ENCODE data around the gene PHACTR2.
A peak's percentile ranks its signal among the peaks of the same experiment; 100 is the strongest.

The PHACTR2 gene

DNA sequence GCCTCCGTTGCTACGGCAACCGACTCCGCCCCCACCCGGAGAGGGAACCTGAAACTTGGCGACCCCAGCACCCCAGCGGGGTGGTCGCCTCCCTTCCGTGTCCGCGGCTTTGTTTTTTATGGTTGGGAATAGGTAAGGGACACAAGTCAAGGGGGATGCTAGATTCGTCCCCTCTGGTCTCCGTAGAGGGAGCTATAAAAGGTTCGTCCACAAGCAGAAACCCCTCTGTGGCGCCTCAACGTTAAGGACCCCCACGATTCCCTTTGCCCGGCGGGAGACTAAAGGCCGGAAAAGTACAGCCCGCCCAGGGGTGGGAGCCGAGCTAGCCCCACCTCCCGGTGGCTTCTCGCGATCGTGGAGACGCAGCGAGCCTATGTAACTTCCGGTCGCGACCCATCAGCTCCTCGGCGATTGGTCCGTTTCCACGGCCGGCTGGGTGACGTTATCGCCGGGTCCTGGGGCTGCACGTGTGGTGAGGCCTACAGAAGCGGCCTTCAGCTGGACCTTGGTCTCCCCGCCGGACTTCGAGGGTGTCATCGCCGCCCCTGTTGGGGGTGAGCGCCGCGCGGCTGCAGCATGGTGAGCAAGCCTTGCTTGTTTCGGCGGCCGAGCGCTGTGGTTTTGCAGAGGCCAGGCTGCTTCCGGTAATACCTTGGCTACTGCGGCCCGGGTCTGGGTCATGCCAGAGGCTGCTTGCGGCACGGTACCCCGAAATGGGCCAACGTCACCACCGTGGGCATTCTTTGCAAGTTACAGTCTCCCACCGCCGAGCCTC, 165.3 kb downstream of the PHACTR2 start, which contains the start of gene LTV1:
LTV1 (plus strand) TSS at position 437 of the 775 bp plus-strand sequence; CDS start at position 577, 140 bp downstream.
- peak; percentile 5; the same call in 1 of the 2 replicates for TF ChIP-seq RAD21 (IDR thresholded peaks at IDR 0.05; ENCODE audit: low read depth)
- no peak for TF ChIP-seq CEBPB (IDR thresholded peaks at IDR 0.05)
- TF ChIP-seq TCF12 (IDR thresholded peaks at IDR 0.05; ENCODE audit: low read depth), result peak; percentile 38; the same call in 1 of the 2 replicates
- no peak for TF ChIP-seq EGR1 (IDR thresholded peaks at IDR 0.05)
- peak; percentile 63 for TF ChIP-seq TAF1 (IDR thresholded peaks at IDR 0.05; ENCODE audit: low read depth)
- no peak; the same call in 1 of the 2 replicates for TF ChIP-seq NFIC (IDR thresholded peaks at IDR 0.05)
- TF ChIP-seq YY1 (IDR thresholded peaks at IDR 0.05; ENCODE audit: low read depth), result no peak
- peak; percentile 87 for TF ChIP-seq CREB1 (IDR thresholded peaks at IDR 0.05; ENCODE audit: low read depth)
- TF ChIP-seq TEAD4 (IDR thresholded peaks at IDR 0.05), result no peak; the same call in 1 of the 2 replicates
- peak; percentile 23; the same call in 1 of the 2 replicates for TF ChIP-seq REST (IDR thresholded peaks at IDR 0.05; ENCODE audit: low read depth)
- TF ChIP-seq ZBTB7A (IDR thresholded peaks at IDR 0.05; ENCODE audit: low read depth), result peak; percentile 100
- TF ChIP-seq FOXM1 (IDR thresholded peaks at IDR 0.05; ENCODE audit: borderline replicate concordance, low read depth), result 0 out of 2 replicates have a peak, but pooled peaks have one; percentile 30
- TF ChIP-seq, protein P1, sequence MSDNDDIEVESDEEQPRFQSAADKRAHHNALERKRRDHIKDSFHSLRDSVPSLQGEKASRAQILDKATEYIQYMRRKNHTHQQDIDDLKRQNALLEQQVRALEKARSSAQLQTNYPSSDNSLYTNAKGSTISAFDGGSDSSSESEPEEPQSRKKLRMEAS (IDR thresholded peaks at IDR 0.05), result peak; percentile 99
- peak; percentile 29; the same call in 1 of the 2 replicates for TF ChIP-seq EP300 (IDR thresholded peaks at IDR 0.05; ENCODE audit: borderline replicate concordance)
- TF ChIP-seq USF1 (IDR thresholded peaks at IDR 0.05), result peak; percentile 50; the same call in 1 of the 2 replicates

- no peak for TF ChIP-seq RAD21 (IDR thresholded peaks at IDR 0.05; ENCODE audit: low read depth)
- TF ChIP-seq, protein P1 (IDR thresholded peaks at IDR 0.05), result no peak
- no peak for TF ChIP-seq TEAD4 (IDR thresholded peaks at IDR 0.05)
- TF ChIP-seq EP300 (IDR thresholded peaks at IDR 0.05; ENCODE audit: borderline replicate concordance), result no peak
- no peak for TF ChIP-seq ZBTB7A (IDR thresholded peaks at IDR 0.05; ENCODE audit: low read depth)
- no peak for TF ChIP-seq CREB1 (IDR thresholded peaks at IDR 0.05; ENCODE audit: low read depth)
- TF ChIP-seq USF1 (IDR thresholded peaks at IDR 0.05), result no peak
- no peak for TF ChIP-seq REST (IDR thresholded peaks at IDR 0.05; ENCODE audit: low read depth)
- no peak for TF ChIP-seq TCF12 (IDR thresholded peaks at IDR 0.05; ENCODE audit: low read depth)
- TF ChIP-seq YY1 (IDR thresholded peaks at IDR 0.05; ENCODE audit: low read depth), result no peak
- TF ChIP-seq TAF1 (IDR thresholded peaks at IDR 0.05; ENCODE audit: low read depth), result no peak
- no peak for TF ChIP-seq CEBPB (IDR thresholded peaks at IDR 0.05)
- no peak for TF ChIP-seq FOXM1 (IDR thresholded peaks at IDR 0.05; ENCODE audit: borderline replicate concordance, low read depth)
- no peak for TF ChIP-seq NFIC (IDR thresholded peaks at IDR 0.05)
- TF ChIP-seq EGR1 (IDR thresholded peaks at IDR 0.05), result no peak
Observed at GRCh38 chr6:143843677-143843999, 165.9 kb downstream of the PHACTR2 start.

DNA sequence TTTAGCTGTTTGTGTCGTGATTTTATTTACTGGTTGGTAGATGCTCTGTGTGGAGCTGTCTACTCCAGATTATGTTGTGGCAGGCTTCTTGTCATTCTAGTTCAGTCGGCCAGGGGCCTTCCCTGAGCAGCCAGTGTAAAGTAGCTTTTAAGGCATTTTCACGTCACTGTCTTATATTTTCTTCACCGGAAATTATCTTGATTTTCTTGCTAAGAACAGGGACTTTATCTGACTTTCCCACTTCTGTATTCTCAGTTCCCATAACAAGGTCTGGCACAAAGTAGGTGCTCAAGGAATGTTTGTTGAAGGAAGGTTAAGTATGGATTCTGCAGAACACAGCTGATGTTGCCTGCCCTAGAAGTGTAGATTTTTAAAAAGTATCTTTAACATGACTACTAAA, 166.2 kb downstream of the PHACTR2 start:
- TF ChIP-seq RAD21 (IDR thresholded peaks at IDR 0.05; ENCODE audit: low read depth), result no peak
- no peak for TF ChIP-seq USF1 (IDR thresholded peaks at IDR 0.05)
- no peak for TF ChIP-seq CEBPB (IDR thresholded peaks at IDR 0.05)
- no peak for TF ChIP-seq FOXM1 (IDR thresholded peaks at IDR 0.05; ENCODE audit: borderline replicate concordance, low read depth)
- TF ChIP-seq ZBTB7A (IDR thresholded peaks at IDR 0.05; ENCODE audit: low read depth), result no peak
- TF ChIP-seq EP300 (IDR thresholded peaks at IDR 0.05; ENCODE audit: borderline replicate concordance), result no peak
- TF ChIP-seq, protein P1 (IDR thresholded peaks at IDR 0.05), result no peak
- no peak for TF ChIP-seq TCF12 (IDR thresholded peaks at IDR 0.05; ENCODE audit: low read depth)
- TF ChIP-seq CREB1 (IDR thresholded peaks at IDR 0.05; ENCODE audit: low read depth), result no peak
- no peak for TF ChIP-seq NFIC (IDR thresholded peaks at IDR 0.05)

DNA sequence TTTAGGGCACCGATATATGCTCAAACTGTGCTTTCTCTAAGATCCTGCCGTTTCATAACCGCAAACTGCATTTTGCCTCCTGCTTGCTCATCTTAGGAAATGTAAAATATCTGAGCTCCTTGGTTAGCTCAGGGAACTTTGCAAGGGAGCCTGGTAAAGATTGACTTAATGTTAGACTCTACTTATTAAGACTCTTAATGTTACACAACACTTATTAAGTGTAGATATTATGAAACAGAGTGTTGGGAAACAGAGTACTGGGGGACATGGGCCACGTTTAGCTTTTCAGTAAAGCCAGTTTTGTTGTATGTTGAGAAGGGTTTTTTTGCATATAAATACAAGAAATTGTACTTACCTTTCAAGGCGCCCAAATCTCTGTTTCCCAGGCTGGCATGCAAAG, 167.3 kb downstream of the PHACTR2 start:
- TF ChIP-seq RAD21 (IDR thresholded peaks at IDR 0.05; ENCODE audit: low read depth) (no peak), YY1 (IDR thresholded peaks at IDR 0.05; ENCODE audit: low read depth) (no peak), TAF1 (IDR thresholded peaks at IDR 0.05; ENCODE audit: low read depth) (no peak), NFIC (IDR thresholded peaks at IDR 0.05) (no peak), ZBTB7A (IDR thresholded peaks at IDR 0.05; ENCODE audit: low read depth) (no peak), EGR1 (IDR thresholded peaks at IDR 0.05) (no peak), CEBPB (IDR thresholded peaks at IDR 0.05) (no peak), TEAD4 (IDR thresholded peaks at IDR 0.05) (no peak), REST (IDR thresholded peaks at IDR 0.05; ENCODE audit: low read depth) (no peak)

Data from Ishikawa (cell line).